HL-60 (cell line): Measurements from ENCODE around the gene SCG5.

Experiments used
- CTCF ChIP-seq: IDR thresholded peaks from one replicate; pipeline ENCODE4 v1.5.1; 2011; ENCODE audit warnings: low read length, control low read depth, inconsistent platforms; ENCODE audit not compliant: insufficient read depth
- POLR2AphosphoS5 ChIP-seq: IDR thresholded peaks from 2 replicates; pipeline ENCODE4 v1.6.1; 2012; ENCODE audit warnings: low read depth
- SPI1 ChIP-seq: IDR thresholded peaks from 2 replicates; pipeline ENCODE4 v1.6.1; 2012; ENCODE audit warnings: low read depth, mild to moderate bottlenecking, borderline replicate concordance
- TF ChIP-seq, protein P1 (sequence below): IDR thresholded peaks from 2 replicates; pipeline ENCODE4 v1.6.1; 2012; ENCODE audit warnings: low read depth; ENCODE audit not compliant: insufficient replicate concordance

DNA sequence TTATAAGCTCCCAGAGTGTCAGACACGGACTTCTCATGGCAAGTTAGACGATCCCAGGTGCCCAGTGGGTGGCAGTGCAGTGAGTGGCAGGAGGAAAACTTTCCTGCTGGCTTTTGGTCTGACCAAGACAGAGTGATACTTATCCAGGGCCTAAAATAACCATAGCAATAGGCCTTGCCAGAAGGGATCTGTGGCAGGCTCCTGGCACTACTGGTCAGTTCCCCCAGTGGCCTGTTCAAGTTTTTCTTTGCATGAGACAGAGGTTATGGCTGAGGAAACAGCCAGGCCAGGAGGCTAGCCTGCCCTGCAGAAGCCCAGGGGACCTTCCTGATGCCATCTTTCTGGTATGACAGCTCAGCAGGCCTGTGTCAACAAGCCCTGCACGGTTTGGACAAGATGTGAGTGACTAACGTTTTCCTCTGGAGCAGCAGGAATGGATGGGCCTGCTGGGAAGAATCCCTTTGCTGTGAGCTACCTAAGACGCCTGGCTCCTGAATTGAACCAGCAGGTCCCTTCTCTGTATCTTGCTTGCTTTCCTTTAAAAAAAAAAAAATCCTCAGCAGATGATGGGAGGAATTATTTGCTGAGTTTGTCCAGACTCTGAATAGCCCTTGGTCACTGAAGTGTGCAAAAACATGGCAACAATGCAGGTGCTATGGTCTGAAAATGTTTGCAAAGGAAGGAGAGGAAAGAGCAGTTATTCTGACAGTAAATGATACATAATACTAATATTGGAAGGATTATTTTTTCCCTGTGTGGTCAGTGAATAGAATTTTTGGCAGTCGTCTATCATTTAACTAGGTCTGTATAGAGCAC lies 18.0 kb downstream of the SCG5 start:
- TF ChIP-seq CTCF: no peak
- TF ChIP-seq, protein P1, sequence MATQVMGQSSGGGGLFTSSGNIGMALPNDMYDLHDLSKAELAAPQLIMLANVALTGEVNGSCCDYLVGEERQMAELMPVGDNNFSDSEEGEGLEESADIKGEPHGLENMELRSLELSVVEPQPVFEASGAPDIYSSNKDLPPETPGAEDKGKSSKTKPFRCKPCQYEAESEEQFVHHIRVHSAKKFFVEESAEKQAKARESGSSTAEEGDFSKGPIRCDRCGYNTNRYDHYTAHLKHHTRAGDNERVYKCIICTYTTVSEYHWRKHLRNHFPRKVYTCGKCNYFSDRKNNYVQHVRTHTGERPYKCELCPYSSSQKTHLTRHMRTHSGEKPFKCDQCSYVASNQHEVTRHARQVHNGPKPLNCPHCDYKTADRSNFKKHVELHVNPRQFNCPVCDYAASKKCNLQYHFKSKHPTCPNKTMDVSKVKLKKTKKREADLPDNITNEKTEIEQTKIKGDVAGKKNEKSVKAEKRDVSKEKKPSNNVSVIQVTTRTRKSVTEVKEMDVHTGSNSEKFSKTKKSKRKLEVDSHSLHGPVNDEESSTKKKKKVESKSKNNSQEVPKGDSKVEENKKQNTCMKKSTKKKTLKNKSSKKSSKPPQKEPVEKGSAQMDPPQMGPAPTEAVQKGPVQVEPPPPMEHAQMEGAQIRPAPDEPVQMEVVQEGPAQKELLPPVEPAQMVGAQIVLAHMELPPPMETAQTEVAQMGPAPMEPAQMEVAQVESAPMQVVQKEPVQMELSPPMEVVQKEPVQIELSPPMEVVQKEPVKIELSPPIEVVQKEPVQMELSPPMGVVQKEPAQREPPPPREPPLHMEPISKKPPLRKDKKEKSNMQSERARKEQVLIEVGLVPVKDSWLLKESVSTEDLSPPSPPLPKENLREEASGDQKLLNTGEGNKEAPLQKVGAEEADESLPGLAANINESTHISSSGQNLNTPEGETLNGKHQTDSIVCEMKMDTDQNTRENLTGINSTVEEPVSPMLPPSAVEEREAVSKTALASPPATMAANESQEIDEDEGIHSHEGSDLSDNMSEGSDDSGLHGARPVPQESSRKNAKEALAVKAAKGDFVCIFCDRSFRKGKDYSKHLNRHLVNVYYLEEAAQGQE: no peak
- TF ChIP-seq POLR2AphosphoS5: no peak
- no peak for TF ChIP-seq SPI1
